ENCODE data around the gene TDRD6. TPM values are rescaled to one million over a fixed set of nuclear protein-coding genes. Genes with fewer than 3 reads are reported as not detected.

TDRD6 gene, protein sequence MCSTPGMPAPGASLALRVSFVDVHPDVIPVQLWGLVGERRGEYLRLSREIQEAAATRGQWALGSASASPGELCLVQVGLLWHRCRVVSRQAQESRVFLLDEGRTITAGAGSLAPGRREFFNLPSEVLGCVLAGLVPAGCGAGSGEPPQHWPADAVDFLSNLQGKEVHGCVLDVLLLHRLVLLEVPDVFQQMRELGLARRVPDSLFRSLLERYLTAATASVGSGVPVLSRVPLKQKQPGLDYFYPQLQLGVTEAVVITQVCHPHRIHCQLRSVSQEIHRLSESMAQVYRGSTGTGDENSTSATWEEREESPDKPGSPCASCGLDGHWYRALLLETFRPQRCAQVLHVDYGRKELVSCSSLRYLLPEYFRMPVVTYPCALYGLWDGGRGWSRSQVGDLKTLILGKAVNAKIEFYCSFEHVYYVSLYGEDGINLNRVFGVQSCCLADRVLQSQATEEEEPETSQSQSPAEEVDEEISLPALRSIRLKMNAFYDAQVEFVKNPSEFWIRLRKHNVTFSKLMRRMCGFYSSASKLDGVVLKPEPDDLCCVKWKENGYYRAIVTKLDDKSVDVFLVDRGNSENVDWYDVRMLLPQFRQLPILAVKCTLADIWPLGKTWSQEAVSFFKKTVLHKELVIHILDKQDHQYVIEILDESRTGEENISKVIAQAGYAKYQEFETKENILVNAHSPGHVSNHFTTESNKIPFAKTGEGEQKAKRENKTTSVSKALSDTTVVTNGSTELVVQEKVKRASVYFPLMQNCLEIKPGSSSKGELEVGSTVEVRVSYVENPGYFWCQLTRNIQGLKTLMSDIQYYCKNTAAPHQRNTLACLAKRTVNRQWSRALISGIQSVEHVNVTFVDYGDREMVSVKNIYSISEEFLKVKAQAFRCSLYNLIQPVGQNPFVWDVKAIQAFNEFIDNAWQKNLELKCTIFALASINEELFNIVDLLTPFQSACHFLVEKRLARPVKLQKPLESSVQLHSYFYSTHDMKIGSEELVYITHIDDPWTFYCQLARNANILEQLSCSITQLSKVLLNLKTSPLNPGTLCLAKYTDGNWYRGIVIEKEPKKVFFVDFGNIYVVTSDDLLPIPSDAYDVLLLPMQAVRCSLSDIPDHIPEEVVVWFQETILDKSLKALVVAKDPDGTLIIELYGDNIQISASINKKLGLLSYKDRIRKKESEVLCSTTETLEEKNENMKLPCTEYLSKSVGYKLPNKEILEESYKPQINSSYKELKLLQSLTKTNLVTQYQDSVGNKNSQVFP (N-terminal part only)
- polyA plus RNA-seq (2011; rRNA removed), result 0.03 TPM in 2 replicates
- not detected in 2 replicates for polyA plus RNA-seq (2012; cell fraction: cytosol; rRNA removed)
- 0.01 TPM in 1 of 2 replicates, not detected in the other for polyA plus RNA-seq (2012; cell fraction: nucleus; rRNA removed)
- not detected in 3 replicates for polyA plus RNA-seq (2017; fragmentation: RNase III; extraction: RNeasy Plus Mini Kit Qiagen cat#74134 plus additional on column Dnase treatment)
- 0.12 TPM in 1 of 2 replicates, not detected in the other for polyA minus RNA-seq (2011; rRNA and poly(A)+ RNA removed)

DNA sequence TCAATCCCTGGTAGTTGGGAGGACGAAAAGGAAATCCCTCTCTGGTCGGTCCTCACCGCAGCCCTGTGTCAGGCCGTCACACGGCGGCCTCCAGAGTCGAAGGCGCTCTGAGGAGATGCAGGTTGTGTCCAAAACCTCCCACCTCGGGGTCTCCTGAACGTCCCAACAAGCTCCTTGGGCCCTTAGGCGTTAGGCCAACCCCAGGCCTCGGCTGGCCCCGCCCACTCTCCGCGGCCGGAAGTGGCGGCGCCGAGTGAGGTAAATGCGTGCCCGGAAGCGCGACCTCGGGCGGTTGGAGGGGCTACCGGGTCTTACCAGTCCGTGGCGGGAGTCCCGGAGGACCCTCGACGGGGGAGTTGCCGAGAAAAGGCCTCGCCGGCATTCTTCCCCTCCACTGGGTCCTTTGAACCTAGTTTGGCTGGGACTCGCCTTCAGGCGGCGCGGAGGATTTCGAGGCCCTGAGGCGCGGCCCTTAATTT lies at the start of gene TDRD6:
TSS of gene TDRD6 (plus strand) at position 267 of the 479 bp plus-strand sequence. CDS start 244 bp downstream, outside the sequence.
- no peak for ATAC-seq
- FAIRE-seq, result no peak

GRCh38 chr6:46637933-46638332 lies 49.8 kb upstream of the TDRD6 start:
- Histone ChIP-seq H3K4me2 (no peak overlapping the region), H3K9me3 (no peaks in the 10 kb centered on the region), H3K27ac (no peak overlapping the region), H3K4me3 (no peak overlapping the region), H3K4me1 (peaks cover 13% of the 10 kb centered on the region)
- FAIRE-seq (no peak), ATAC-seq (no peak), DNase-seq (ENCODE audit: low read depth in 1 of 2, low spot score in 1 of 2) (no peak)
- TF ChIP-seq MYC (IDR thresholded peaks at IDR 0.05; ENCODE audit: borderline replicate concordance, low read length), result no peak
- no peak for TF ChIP-seq CHD4 (IDR thresholded peaks at IDR 0.05; ENCODE audit: borderline replicate concordance)
- no peak for TF ChIP-seq HEYL (CRISPR knock-in tag; IDR thresholded peaks at IDR 0.05)
- TF ChIP-seq NR3C1 (IDR thresholded peaks at IDR 0.05), result no peak
- TF ChIP-seq RARB (CRISPR knock-in tag; IDR thresholded peaks at IDR 0.05), result no peak
- no peak for TF ChIP-seq ESRRA (IDR thresholded peaks at IDR 0.05; ENCODE audit: borderline replicate concordance, low read length)
- TF ChIP-seq CBX8 (IDR thresholded peaks at IDR 0.05), result no peak
- TF ChIP-seq NFE2L2 (conservative IDR thresholded peaks at IDR 0.05; ENCODE audit: low read length), result no peak
- TF ChIP-seq CHD2 (IDR thresholded peaks at IDR 0.05; ENCODE audit: low read length, partially characterized antibody), result no peak
- TF ChIP-seq CEBPB (IDR thresholded peaks at IDR 0.05), result no peak
- no peak for TF ChIP-seq ATOH8 (CRISPR knock-in tag; IDR thresholded peaks at IDR 0.05; ENCODE audit: low read depth)
- no peak for TF ChIP-seq SMC3 (IDR thresholded peaks at IDR 0.05)
- TF ChIP-seq CTCF (IDR thresholded peaks at IDR 0.05), result no peak
- no peak for TF ChIP-seq KDM1A (IDR thresholded peaks at IDR 0.05; ENCODE audit: low read depth)
- no peak for TF ChIP-seq FOXS1 (CRISPR knock-in tag; IDR thresholded peaks at IDR 0.05)
- ChIA-PET CTCF (no interaction called here), POLR2A (no interaction called here)
- 72% methylated on average over 1 of the region's 1 CpG for WGBS (ENCODE audit: missing lambda C conversion rate)

More for the DNA sequence above, at the start of gene TDRD6:
- no peaks in the 10 kb centered on the region for H3K4me1 ChIP-seq
- CTCF ChIA-PET, result interaction anchor here (0.8 kb wide), 1 partner anchor 16 kb away, joined by 3 read pairs; no protein-coding TSS in a partner anchor
- TF ChIP-seq USF2 (IDR thresholded peaks at IDR 0.05) (no peak), NFE2L2 (conservative IDR thresholded peaks at IDR 0.05; ENCODE audit: low read length) (no peak), HDAC2 (IDR thresholded peaks at IDR 0.05) (no peak), POLR2A (IDR thresholded peaks at IDR 0.05; ENCODE audit: low read length) (no peak), RCOR1 (IDR thresholded peaks at IDR 0.05; ENCODE audit: low read depth, low read length) (no peak), KDM1A (IDR thresholded peaks at IDR 0.05; ENCODE audit: low read depth) (no peak), JUN (IDR thresholded peaks at IDR 0.05) (no peak), ZC3H11A (IDR thresholded peaks at IDR 0.05) (no peak), RAD21 (conservative IDR thresholded peaks at IDR 0.05 in 1 of 2, IDR thresholded peaks at IDR 0.05 in 1 of 2) (no peak), TP53 (CRISPR knock-in tag; IDR thresholded peaks at IDR 0.05) (no peak), EHF (CRISPR knock-in tag; IDR thresholded peaks at IDR 0.05) (no peak), RNF2 (IDR thresholded peaks at IDR 0.05; ENCODE audit: borderline replicate concordance, low read depth) (no peak), FOSL2 (IDR thresholded peaks at IDR 0.05) (no peak), FOSL2 (CRISPR knock-in tag; IDR thresholded peaks at IDR 0.05) (no peak), RFX5 (IDR thresholded peaks at IDR 0.05) (no peak), ZFP36 (IDR thresholded peaks at IDR 0.05; ENCODE audit: borderline replicate concordance, partially characterized antibody) (no peak)
- TF ChIP-seq, protein P1, sequence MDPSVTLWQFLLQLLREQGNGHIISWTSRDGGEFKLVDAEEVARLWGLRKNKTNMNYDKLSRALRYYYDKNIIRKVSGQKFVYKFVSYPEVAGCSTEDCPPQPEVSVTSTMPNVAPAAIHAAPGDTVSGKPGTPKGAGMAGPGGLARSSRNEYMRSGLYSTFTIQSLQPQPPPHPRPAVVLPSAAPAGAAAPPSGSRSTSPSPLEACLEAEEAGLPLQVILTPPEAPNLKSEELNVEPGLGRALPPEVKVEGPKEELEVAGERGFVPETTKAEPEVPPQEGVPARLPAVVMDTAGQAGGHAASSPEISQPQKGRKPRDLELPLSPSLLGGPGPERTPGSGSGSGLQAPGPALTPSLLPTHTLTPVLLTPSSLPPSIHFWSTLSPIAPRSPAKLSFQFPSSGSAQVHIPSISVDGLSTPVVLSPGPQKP (IDR thresholded peaks at IDR 0.05; ENCODE audit: low read depth, low read length), result no peak
- H3K4me3 ChIP-seq, result no peak within 1 kb of the TSS
- DNase-seq (ENCODE audit: low read depth in 1 of 2, low spot score in 1 of 2), result no peak
- 77% methylated on average over 24 of the region's 41 CpGs for WGBS (ENCODE audit: missing lambda C conversion rate)
- H3K9me3 ChIP-seq, result no peaks in the 10 kb centered on the region
- no peak within 1 kb of the TSS for H3K4me2 ChIP-seq
- POLR2A ChIA-PET, result no interaction called here
- no peak within 1 kb of the TSS for H3K27ac ChIP-seq
